Tibial artery (tissue), 4 donors: ENCODE results near the gene TARP.

Experiments used
- DNase-seq, 2 donors: peaks; one replicate each; pipeline ENCODE4 v3.0.0-alpha.2; 2019
- H3K27ac ChIP-seq, 2 donors: fragments of 200-600 bp; sonication (generic) in 1 of 2; 1 replicate in 1 of 2; 2 replicates in 1 of 2; pipeline ENCODE4 v1.5.1; 2018 to 2019; ENCODE audit warnings: mild to moderate bottlenecking in 1 of 2
- H3K27me3 ChIP-seq, 2 donors: fragments of 200-600 bp; sonication (generic) in 1 of 2; one replicate each; pipeline versions ENCODE4 v1.5.1 to v1.6.0; 2016 to 2019
- H3K36me3 ChIP-seq, 3 donors: fragments of 200-600 bp; sonication (generic) in 2 of 3; one replicate each; pipeline ENCODE4 v1.5.1; 2016 to 2019; ENCODE audit warnings: mild to moderate bottlenecking in 2 of 3
- H3K4me1 ChIP-seq, 4 donors: fragments of 200-600 bp; sonication (generic) in 2 of 4; 1 replicate in 3 of 4; 2 replicates in 1 of 4; pipeline ENCODE4 v1.5.1; 2016 to 2019
- H3K4me3 ChIP-seq, 2 donors: fragments of 200-600 bp; sonication (generic) in 1 of 2; 1 replicate in 1 of 2; 2 replicates in 1 of 2; pipeline ENCODE4 v1.5.1; 2018 to 2019; ENCODE audit warnings: mild to moderate bottlenecking in 2 of 2
- H3K9me3 ChIP-seq, 3 donors: fragments of 200-600 bp; sonication (generic) in 1 of 3; one replicate each; pipeline ENCODE4 v1.5.1; 2016 to 2019
- intact Hi-C: fragments of 100-400 bp; cut with DNase I; formaldehyde crosslinking; loops from one replicate; pipeline ENCODE4 v1.15.0; 2023; ENCODE audit warnings: low total_unique reads
- TF ChIP-seq, protein P1 (sequence below), 2 experiments: fragments of 200-600 bp in 1 of 2; fragments of 450-650 bp in 1 of 2; IDR thresholded peaks; one replicate each; pipeline ENCODE4 v1.5.1; 2017 to 2019; ENCODE audit warnings: antibody characterized with exemption in 2 of 2, mild to moderate bottlenecking in 1 of 2, moderate library complexity in 1 of 2

Gene TARP

DNA sequence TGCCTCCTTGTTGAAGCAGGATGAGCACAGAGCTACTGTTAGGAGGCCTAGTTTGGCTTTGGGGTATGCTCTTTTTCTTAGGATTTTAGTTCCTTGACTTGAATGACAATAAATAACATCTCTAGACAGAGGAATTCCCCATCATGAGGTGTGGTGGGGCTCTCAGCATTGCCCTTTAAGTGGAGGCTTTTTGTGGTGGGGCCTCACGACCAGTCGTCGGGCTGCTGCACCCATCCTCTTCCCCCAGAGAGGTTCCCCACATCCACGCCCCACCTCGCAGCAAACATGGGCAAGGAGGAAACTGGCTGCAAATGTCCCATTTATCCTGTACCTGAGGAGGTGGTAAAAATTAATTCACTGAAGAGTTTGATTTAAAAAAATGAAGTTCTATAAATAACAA, 36.1 kb upstream of the TARP start:
- no peaks in the 10 kb centered on the region for H3K9me3 ChIP-seq
- no peaks in the 10 kb centered on the region for H3K36me3 ChIP-seq
- H3K27ac ChIP-seq, result no peak overlapping the region
- DNase-seq, result no peak
- intact Hi-C loops, result no loop called here
- peaks cover 0 to 5% of the 10 kb centered on the region in 2 donors for H3K27me3 ChIP-seq
- TF ChIP-seq, protein P1, sequence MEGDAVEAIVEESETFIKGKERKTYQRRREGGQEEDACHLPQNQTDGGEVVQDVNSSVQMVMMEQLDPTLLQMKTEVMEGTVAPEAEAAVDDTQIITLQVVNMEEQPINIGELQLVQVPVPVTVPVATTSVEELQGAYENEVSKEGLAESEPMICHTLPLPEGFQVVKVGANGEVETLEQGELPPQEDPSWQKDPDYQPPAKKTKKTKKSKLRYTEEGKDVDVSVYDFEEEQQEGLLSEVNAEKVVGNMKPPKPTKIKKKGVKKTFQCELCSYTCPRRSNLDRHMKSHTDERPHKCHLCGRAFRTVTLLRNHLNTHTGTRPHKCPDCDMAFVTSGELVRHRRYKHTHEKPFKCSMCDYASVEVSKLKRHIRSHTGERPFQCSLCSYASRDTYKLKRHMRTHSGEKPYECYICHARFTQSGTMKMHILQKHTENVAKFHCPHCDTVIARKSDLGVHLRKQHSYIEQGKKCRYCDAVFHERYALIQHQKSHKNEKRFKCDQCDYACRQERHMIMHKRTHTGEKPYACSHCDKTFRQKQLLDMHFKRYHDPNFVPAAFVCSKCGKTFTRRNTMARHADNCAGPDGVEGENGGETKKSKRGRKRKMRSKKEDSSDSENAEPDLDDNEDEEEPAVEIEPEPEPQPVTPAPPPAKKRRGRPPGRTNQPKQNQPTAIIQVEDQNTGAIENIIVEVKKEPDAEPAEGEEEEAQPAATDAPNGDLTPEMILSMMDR (IDR thresholded peaks at IDR 0.05), result no peak
- no peak overlapping the region for H3K4me3 ChIP-seq
- peaks cover 0 to 15% (median 2%) of the 10 kb centered on the region in 4 donors for H3K4me1 ChIP-seq

DNA sequence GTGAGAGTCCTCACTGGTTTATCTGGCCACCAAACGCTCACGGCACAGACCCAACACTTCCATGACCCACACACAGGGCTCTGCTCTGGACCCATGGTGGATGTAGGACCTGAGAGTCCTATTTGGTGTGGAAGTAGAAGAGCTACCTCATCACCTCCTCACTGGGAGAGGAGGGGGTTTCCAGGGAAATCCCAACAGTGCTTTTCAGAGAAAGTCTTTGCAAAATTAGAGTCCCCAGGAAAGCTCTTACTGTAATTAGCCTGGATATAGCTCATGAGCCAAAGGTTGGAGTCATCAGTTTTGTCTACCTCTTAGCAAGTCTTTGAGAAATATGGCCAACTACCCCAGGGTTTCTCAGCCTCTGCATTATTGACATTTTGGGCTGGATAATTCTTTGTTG, 34.7 kb upstream of the TARP start:
- Histone ChIP-seq H3K9me3 (no peaks in the 10 kb centered on the region), H3K4me3 (no peak overlapping the region), H3K27ac (no peak overlapping the region), H3K36me3 (no peaks in the 10 kb centered on the region), H3K27me3 (peaks cover 0 to 5% of the 10 kb centered on the region in 2 donors), H3K4me1 (peaks cover 0 to 15% (median 2%) of the 10 kb centered on the region in 4 donors)
- TF ChIP-seq, protein P1 (IDR thresholded peaks at IDR 0.05), result no peak
- intact Hi-C loops, result no loop called here
- no peak for DNase-seq

DNA sequence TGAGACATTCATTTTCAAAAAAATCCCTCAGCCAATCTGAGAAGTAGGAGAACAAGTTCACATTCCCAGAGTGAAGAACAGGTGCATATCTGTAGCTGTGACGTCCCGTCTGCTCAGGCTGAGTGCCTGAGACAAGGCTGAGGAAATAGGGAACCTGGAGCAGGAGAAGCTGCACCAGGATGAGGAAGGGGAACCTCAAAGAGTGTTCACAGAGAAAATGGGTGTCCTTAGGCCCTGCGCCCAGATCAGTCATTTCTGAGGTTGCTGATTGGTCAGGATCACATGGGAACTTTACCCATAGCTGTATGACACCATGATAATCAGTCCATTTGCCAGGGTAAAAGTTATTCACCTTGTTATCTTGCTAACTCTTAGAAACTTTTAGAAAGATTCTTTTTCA, 34.2 kb upstream of the TARP start:
- intact Hi-C loops, result no loop called here
- no peak for DNase-seq
- peaks cover 0 to 15% (median 2%) of the 10 kb centered on the region in 4 donors for H3K4me1 ChIP-seq
- no peaks in the 10 kb centered on the region for H3K9me3 ChIP-seq
- peaks cover 0 to 5% of the 10 kb centered on the region in 2 donors for H3K27me3 ChIP-seq
- H3K4me3 ChIP-seq, result no peak overlapping the region
- no peak overlapping the region for H3K27ac ChIP-seq
- TF ChIP-seq, protein P1 (IDR thresholded peaks at IDR 0.05), result no peak
- no peaks in the 10 kb centered on the region for H3K36me3 ChIP-seq

DNA sequence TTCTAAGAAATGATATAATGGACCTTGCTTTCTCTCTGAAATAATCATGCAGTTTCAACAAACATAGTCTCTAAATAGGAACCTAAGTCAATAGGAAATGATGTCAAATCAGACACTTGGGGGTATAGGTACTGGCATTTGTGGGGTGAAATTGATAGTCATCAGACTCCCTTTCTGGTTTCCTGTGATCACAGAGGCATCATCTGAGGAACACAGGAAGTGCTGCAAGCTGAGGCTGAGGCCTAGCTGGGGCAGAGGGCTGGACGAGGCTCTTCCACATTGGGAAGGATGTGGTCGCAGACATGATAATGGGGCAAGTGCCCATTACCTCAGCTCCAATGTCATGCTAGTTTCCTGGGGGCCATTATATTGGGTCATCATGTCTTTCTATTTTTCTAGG, 33.5 kb upstream of the TARP start:
- DNase-seq, result no peak
- Histone ChIP-seq H3K27me3 (peaks cover 0 to 5% of the 10 kb centered on the region in 2 donors), H3K36me3 (no peaks in the 10 kb centered on the region), H3K27ac (no peak overlapping the region), H3K4me1 (peaks cover 0 to 15% (median 2%) of the 10 kb centered on the region in 4 donors), H3K4me3 (no peak overlapping the region), H3K9me3 (no peaks in the 10 kb centered on the region)
- intact Hi-C loops, result no loop called here
- TF ChIP-seq, protein P1 (IDR thresholded peaks at IDR 0.05), result no peak

DNA sequence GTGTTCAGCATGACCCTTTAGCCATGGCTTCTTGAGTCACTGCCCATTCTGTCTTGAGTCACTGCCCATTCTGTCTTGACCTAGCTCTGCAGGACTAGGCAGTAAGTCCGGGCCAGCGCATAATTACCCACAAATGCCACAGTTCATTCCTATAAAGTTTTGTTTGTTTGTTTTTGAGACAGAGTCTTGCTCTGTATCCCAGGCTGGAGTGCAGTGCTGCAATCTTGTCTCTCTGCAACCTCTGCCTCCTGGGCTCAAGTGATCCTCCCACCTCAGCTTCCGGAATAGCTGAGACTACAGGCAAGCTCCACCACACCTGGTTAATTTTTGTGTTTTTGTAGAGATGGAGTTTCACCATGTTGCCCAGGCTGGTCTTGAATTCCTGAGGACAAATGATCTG, 32.7 kb upstream of the TARP start:
- intact Hi-C loops, result no loop called here
- Histone ChIP-seq H3K4me1 (peaks cover 0 to 9% (median under 1%) of the 10 kb centered on the region in 4 donors), H3K9me3 (no peaks in the 10 kb centered on the region), H3K36me3 (no peaks in the 10 kb centered on the region), H3K27ac (no peak overlapping the region), H3K4me3 (no peak overlapping the region), H3K27me3 (no peaks in the 10 kb centered on the region)
- no peak for DNase-seq
- TF ChIP-seq, protein P1 (IDR thresholded peaks at IDR 0.05), result no peak

DNA sequence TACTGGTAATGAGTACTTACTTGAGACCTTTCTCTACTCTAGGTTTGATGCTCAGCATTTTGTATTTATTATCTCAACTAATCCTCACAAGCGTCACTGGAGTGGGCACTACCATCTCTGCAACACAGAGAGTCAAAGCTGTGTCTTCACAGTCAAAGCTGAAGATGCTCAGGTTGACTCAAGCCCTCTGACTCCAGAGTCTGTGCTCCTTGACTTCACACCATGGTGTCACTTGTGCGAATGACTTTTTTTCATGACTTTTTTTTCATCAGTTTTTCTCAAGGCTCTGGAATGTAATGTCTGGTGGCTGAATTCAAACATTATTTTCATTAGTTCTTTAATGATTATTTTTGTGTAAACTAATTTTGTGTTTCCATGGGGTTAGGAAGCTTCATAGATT, 30.4 kb upstream of the TARP start:
- no peak overlapping the region for H3K27ac ChIP-seq
- H3K9me3 ChIP-seq, result no peaks in the 10 kb centered on the region
- intact Hi-C loops, result no loop called here
- TF ChIP-seq, protein P1 (IDR thresholded peaks at IDR 0.05), result no peak
- H3K4me3 ChIP-seq, result no peak overlapping the region
- no peaks in the 10 kb centered on the region for H3K36me3 ChIP-seq
- no peaks in the 10 kb centered on the region for H3K4me1 ChIP-seq
- no peak for DNase-seq
- H3K27me3 ChIP-seq, result no peaks in the 10 kb centered on the region
